Right renal cortex interstitium (tissue), 3 donors: ENCODE data around the gene PCDH12. TPM values are rescaled to one million over a fixed set of nuclear protein-coding genes. Genes with fewer than 3 reads are reported as not detected.

Source experiments
- DNase-seq, 3 donors: peaks; one replicate each; pipeline ENCODE4 v3.0.0-alpha.2; 2013; ENCODE audit warnings: low read depth in 3 of 3, low spot score in 2 of 3
- polyA plus RNA-seq, 3 donors: library from polyadenylated mRNA; unstranded; fragments of 120-200 nt; gene quantifications; one replicate each; pipeline ENCODE4 v1.2.1, GENCODE V29; 2013; ENCODE audit not compliant: insufficient read length in 3 of 3

The PCDH12 gene
- 10 to 100 TPM; 16.1 to 17.0 (median 16.9) TPM for polyA plus RNA-seq

DNA sequence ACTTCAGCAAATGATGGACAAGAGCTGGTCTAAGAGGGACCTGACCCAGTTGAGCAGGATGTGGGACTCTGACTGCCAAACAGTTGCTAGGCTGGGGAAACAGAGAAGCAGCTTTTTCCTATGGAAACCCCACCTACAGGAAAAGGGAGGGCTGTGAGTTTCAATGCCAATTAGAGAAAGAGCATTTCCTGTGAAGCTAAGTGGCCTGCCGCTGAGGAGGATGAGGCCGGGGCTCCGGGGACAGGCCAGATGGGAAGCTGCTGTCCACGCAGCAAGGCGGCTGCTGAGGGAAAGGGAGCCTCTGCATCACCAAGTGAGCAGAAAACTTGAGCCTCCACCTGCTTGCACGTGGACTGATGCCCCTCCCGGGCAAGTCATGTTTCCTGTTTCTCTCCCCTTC, at the start of gene PCDH12:
Gene PCDH12, minus strand, starts transcription at position 90 of the 400 bp plus-strand sequence. CDS start 351 bp downstream, outside the sequence.
- DNase-seq, result peak in 1 of 3 donors; percentile 48

DNA sequence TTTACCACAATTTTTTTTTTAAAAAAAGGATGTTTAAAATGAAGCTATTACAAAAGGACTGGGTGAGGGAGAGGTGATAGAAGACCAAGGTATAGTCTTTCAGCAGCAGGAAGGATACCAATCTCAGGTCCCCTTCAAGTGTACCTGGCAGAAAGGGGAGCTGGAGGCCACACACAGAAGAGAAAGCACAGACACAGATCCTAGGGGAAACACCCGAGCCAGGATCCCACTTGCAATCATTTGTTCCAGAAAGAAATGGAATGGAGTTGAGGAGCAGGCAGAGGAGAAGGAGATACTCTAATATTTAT, 49.2 kb upstream of the PCDH12 start:
- DNase-seq, result no peak

DNA sequence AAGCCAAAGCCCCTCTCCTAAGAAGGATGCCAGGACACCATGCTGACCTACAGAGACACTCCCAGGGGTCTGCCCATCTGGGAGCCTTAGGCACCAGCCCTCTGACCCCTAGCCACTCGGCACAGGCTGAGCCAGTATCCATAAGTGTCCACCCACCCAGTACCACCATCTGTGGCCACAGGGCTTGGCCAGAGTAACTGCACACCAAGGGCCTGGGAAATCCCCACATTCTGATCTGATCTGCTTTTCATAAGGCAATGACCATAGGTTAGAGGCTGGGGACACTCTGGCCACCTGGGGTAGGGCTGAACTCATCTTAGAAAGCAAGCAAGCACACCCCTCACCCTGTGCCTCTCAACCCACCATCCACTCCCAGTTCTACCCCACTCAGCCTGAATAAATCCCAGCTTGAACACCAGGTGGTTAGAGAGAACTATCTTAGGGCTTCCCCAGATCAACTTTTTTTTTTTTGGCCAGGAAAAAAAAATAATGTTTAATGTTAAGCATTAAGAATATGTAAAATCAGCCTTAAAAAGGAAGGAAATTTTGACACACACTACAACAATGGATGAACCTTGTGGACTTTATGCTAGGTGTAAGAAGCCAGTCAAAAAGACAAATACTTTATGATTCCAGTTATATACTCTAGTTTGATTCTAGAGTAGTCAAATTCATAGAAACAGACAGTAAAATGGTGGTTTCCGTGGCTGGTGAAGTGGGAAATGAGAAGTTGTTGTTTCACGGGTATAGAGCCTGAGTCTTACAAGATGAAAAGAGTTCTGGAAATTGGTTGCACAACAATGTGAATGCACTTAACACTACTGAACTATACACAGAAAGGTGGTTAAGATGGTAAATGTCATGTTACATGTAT, 48.6 kb upstream of the PCDH12 start:
- DNase-seq, result no peak

GRCh38 chr5:142003266-142003800, 45.3 kb upstream of the PCDH12 start:
- no peak for DNase-seq

GRCh38 chr5:142000704-142001484, 42.9 kb upstream of the PCDH12 start:
- DNase-seq, result no peak

DNA sequence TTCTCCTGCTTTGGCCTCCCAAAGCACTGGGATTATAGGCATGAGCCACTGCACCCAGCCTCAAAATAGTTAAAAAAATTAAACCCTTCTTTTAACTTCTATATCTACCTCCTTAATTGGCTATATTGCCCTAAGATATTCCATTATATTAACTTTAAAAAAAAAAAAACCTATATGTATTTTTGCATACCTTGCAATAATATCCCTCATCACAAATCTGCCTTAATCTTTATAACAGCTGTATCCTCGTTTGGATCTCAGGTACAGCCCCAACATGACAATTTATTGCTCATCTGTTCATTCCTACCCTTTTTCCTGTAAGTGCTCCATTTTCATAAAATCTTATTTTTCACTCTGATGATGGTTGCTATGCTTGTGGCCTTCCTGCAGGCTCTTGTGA, 42.2 kb upstream of the PCDH12 start:
- DNase-seq, result no peak

- DNase-seq, result no peak
These were observed 39.5 kb upstream of the PCDH12 start for GRCh38 chr5:141997358-141997960.

DNA sequence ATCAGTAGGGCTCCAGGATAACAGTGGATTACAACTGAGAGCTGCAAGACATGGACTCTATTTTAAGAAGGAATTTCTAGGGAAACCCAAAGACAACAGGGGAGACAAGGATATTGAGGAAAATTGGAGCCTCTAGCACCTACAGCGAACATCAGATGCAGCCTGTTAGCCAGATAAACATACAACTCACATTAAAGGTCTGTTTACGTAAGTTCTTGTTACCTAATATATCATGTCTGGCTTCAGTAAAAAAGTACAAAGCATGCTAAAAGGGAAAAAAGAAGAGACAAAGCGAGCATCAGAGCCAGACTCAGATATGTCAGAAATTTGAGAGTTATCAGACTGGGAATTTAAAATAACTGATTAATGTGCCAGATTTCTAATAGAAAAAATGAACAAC, 37.7 kb upstream of the PCDH12 start:
- DNase-seq, result no peak

DNA sequence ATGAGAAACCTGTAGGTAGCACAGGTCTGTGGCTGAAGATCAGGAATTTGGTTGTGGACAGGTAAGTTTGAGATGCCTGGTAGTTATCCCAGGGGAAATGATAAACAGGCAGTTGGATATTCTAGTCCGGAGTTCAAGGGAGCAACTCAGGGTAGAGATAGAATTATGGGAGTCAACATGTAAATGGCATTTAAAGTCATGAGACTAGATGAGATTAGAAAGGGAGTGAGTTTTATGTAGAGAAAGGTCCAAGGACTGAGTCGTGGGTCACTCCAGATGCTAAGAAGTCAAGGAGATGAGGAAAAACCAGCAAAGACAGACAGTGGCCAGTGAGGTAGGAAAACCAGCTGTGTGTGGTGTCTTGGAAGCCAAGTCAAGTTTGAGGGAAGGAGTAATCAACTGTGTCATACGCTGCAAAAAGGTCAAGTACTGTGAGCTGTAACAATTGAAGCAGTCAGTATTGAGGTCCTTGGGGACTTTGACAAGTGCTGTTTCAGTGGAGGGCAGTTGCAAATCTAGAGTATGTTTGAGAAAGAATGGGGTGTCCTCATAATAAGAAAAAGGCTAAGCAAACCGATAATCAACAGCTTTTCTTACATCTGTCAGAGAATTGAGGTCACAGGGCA, 36.6 kb upstream of the PCDH12 start:
- DNase-seq, result no peak

DNA sequence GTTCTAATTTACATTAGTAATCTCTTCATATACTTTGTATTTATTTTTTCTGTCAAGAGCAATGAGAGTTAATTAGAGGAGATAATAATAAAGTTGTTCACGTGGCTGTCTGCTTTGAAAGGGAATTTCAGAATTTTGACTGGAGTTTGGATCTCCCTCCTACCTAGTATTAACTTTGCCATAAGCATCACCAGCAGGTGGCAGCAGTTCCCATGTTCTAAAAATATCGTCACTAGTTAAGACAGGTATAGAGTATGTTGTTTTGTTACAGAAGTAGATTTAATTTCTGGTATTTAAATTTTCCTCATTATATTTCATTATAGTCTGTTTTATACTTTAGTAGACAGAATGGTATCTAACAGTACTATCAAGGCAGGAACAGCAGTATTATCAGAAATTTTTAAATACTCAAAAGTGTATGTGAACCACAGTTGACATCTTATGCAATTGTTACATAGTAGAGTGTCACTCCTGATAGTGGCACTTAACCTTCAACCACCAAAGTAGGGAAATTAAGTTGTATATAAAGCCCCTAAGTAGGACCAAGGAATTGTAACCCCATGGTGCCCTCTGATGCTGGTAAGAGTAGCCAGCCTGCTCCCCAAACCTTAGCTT, 34.5 kb upstream of the PCDH12 start:
- DNase-seq, result no peak

DNA sequence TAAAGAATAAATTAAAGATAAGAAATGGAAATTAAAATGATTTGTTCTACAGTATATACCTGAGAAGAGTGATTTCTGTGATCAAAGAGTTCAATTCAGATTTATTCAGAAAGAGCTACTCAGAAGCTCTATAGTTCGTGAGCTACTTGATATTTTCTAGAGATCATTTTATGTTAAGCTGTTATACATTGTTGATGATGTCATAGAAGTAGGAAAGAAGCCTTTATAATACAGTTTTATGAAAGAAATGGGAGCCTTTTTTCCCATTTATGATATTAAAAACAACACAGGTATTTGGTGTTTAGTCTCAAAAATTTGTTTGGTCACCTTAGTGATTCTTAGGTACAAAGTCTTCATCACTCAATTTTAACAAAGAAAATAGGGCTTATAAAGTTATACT, 31.7 kb upstream of the PCDH12 start:
- DNase-seq, result no peak

GRCh38 chr5:141986072-141986471, 28.1 kb upstream of the PCDH12 start:
- no peak for DNase-seq

DNA sequence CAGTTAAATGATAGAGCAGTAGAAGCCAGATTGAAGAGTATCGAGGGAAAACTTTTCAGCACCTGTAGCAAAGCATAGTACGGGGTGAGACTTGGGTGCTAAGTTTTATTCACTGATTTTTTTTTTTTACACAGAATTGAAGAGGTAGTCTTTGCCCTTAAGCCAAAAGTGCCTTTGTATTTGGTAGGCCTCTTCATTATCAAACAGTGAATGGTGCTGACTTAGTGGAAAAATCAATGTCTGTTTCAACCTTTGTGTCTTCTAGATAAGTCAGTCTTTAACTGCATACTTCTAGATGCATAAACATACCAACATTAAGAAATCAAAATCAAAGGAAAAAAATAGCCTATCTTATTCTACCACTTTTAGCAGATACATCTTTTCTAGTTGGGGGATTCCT, 24.6 kb upstream of the PCDH12 start:
- no peak for DNase-seq

DNA sequence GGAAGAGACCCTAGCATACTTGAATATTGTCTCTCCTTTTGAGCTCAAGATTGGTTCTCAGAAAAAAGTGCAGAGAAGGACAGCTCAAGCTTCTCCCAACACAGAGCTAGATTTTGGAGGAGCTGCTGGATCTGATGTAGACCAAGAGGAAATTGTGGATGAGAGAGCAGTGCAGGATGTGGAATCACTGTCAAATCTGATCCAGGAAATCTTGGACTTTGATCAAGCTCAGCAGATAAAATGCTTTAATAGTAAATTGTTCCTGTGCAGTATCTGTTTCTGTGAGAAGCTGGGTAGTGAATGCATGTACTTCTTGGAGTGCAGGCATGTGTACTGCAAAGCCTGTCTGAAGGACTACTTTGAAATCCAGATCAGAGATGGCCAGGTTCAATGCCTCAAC, 20.4 kb upstream of the PCDH12 start:
- no peak for DNase-seq

- DNase-seq, result no peak
These were observed 18.2 kb upstream of the PCDH12 start for GRCh38 chr5:141976176-141976575.

DNA sequence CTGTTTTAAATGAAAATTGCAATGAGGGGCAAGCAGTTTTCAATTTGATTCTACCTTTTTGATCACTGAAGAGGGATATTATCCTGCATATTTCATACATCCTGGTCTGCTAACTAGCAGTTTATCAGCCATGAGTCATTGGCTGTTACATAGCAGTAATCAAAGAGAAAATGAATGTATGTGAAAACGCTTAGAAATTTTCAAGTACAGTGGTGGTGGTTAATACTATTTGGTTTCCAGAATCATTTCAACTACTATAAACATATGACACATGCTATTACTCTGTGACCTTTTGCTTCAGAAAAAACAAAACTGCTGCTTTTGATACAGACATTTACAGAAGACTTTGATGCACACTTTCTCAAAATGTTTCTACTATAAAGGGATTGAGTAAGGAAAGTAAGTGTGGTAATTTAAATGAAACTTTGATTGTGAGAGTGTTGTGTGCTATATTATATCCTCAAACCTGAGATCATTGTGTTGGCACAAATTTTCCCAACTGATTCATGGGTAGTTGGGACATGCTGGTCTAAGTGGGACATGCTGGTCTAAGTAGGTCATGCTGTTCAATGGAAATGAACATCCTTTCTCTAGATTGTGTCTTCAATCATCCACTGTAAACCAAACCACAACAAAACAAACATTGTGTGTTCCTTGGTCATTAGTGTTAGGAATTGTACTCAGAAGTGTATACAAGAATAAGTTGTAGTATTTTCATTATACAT, 16.0 kb upstream of the PCDH12 start:
- no peak for DNase-seq

DNA sequence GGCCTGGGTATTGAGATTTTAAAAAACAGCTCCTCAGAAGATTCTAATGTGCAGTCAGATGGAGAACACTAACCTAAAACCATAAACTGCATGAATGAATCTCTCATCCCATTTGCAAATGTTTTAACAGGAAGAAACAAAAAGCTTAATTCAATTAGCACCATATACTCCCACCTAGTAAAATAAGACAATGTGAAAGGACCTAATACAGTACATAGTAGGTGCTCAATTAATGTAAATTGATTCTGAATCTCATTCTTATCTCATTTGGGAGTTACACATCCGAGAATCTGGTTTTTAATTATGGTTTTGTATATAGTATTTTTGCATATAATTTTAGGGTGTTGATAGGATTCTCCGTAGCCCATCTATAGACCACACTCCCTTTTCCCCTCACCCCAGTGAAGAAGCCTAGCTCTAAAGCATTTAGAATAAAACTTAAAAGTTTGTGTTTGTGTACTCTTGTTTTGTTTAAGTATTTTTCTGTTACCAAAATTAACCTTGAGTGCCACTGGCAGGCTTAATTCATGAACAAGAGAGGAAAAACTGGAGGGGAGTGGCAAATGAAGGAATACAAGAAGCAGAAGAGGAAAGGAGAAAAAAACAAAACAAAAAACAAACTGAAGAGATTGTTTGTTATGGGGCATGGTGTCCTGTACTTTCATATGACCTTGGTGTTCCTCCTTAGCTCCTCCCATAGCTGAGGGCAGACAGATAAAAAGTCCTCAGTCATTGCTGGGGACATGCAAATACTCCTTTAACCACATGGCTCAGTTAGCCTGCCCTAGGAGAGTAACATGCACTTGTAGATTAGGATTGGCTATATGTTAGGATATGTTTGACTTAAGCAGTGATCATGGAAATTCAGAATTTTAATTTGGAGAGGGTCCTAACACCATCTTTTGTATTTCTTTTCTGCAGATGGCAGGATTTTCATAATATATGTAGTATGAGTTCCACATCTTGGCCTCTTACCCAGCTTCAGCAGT, 12.1 kb upstream of the PCDH12 start:
- DNase-seq, result no peak

- peak in 2 of 3 donors; percentile 70 to 81 for DNase-seq
These were observed 11.1 kb upstream of the PCDH12 start, which contains the start of gene RNF14 for GRCh38 chr5:141968914-141969608. TSS of gene RNF14 (plus strand) at chr5:141969105. CDS start at chr5:141973589, 4,484 bp downstream.
